Brain microvascular endothelial cell (primary cell): ENCODE data around the gene MALRD1.

ENCODE experiments used
- DNase-seq: peaks from one replicate; pipeline ENCODE4 v3.0.0-alpha.2; 2020
- H3K27ac ChIP-seq: fragments of 250-450 bp; sonication (Bioruptor Pico); 2 replicates; pipeline ENCODE4 v1.5.1; 2020; ENCODE audit warnings: mild to moderate bottlenecking, moderate library complexity
- H3K27me3 ChIP-seq: fragments of 250-450 bp; sonication (Bioruptor Pico); replicated peaks from 2 replicates; pipeline ENCODE4 v1.5.1; 2020; ENCODE audit warnings: mild to moderate bottlenecking
- H3K36me3 ChIP-seq: fragments of 250-450 bp; sonication (Bioruptor Pico); replicated peaks from 2 replicates; pipeline ENCODE4 v1.5.1; 2020; ENCODE audit warnings: mild to moderate bottlenecking
- H3K4me3 ChIP-seq: 2 replicates; pipeline ENCODE4 v1.5.1; 2011; ENCODE audit warnings: low read depth, mild to moderate bottlenecking, control low read depth, low read length, moderate library complexity
- in situ Hi-C: cut with HindIII; loops from 2 replicates; pipeline ENCODE4 v1.10.0; 2017; ENCODE audit warnings: low sequenced_read_pairs, low pct_ligation_motif_present
- TF ChIP-seq, protein P1 (sequence below): IDR thresholded peaks from 2 replicates; pipeline ENCODE4 v1.5.1; 2011; ENCODE audit warnings: low read depth, mild to moderate bottlenecking, moderate library complexity, low read length, control low read depth, inconsistent platforms; ENCODE audit errors: missing control alignments

MALRD1 gene

GRCh38 chr10:19168584-19168983 is 120.0 kb downstream of the MALRD1 start:
- in situ Hi-C loops = no loop called here
- TF ChIP-seq, protein P1, sequence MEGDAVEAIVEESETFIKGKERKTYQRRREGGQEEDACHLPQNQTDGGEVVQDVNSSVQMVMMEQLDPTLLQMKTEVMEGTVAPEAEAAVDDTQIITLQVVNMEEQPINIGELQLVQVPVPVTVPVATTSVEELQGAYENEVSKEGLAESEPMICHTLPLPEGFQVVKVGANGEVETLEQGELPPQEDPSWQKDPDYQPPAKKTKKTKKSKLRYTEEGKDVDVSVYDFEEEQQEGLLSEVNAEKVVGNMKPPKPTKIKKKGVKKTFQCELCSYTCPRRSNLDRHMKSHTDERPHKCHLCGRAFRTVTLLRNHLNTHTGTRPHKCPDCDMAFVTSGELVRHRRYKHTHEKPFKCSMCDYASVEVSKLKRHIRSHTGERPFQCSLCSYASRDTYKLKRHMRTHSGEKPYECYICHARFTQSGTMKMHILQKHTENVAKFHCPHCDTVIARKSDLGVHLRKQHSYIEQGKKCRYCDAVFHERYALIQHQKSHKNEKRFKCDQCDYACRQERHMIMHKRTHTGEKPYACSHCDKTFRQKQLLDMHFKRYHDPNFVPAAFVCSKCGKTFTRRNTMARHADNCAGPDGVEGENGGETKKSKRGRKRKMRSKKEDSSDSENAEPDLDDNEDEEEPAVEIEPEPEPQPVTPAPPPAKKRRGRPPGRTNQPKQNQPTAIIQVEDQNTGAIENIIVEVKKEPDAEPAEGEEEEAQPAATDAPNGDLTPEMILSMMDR = peak; percentile 46
- no peak overlapping the region for H3K4me3 ChIP-seq
- H3K27ac ChIP-seq = no peak overlapping the region
- H3K27me3 ChIP-seq = no peaks in the 10 kb centered on the region
- H3K36me3 ChIP-seq = no peaks in the 10 kb centered on the region
- no peak for DNase-seq

DNA sequence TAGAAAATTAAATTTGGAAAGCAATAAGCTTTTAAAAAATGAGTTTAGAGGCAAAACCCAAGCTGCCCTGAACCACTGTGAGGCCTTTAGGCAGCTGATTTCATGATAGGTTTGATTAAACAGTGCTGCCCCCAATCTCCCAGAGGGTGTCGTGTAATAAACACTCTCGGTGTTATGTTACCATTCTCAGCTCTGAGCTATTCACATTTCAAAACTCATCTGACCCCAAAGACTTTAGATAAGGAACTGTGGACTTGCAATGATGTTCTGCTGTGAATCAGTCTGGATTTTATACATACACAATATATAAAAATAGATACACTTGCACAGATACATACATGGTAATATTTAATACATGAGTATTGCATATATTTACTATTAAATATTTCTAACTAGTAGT is 120.4 kb downstream of the MALRD1 start:
- no peaks in the 10 kb centered on the region for H3K36me3 ChIP-seq
- no peak overlapping the region for H3K27ac ChIP-seq
- H3K4me3 ChIP-seq = no peak overlapping the region
- in situ Hi-C loops = no loop called here
- H3K27me3 ChIP-seq = no peaks in the 10 kb centered on the region
- DNase-seq = no peak
- TF ChIP-seq, protein P1 = no peak

DNA sequence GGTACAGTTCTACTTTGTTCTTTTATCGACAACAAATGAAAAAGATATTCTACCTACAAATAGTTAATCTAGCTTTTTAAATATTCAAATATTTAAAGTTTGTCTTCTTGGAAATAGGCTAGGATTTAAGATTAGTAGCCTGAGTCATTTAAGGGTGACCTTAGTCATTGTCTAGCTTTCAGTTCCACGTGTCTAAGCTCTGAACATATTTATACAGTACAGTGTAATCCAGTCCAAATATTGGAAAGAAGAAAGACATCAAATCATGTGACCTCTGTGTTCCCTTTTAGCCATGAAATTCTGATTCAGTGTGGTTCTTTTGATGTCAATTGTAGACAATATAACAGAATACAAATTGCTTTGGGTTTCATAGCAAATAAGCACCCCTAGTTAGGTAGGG is 121.1 kb downstream of the MALRD1 start:
- Histone ChIP-seq H3K27ac (no peak overlapping the region), H3K36me3 (no peaks in the 10 kb centered on the region), H3K4me3 (no peak overlapping the region), H3K27me3 (no peaks in the 10 kb centered on the region)
- DNase-seq = no peak
- in situ Hi-C loops = no loop called here
- TF ChIP-seq, protein P1 = no peak

DNA sequence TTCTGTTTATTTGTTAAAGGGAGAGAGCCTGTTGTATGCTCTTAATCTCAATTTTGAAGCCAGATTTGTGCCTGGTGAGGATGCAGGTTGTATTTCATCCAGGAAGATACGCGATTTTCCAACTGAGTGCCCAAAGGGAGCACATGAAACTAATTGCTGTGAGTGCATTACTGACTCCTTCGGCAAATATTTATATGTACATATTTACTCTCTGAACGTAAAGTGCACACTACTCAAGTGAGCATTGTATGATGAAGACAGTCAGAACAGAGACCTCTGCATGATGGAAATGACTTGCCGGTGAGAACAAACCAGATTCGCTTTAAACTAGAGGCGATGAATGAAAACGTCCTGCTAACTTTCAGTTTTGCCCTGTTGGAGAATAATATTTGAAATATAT is 130.1 kb downstream of the MALRD1 start:
- no peak overlapping the region for H3K27ac ChIP-seq
- in situ Hi-C loops = no loop called here
- no peak for DNase-seq
- no peaks in the 10 kb centered on the region for H3K27me3 ChIP-seq
- H3K4me3 ChIP-seq = no peak overlapping the region
- TF ChIP-seq, protein P1 = no peak
- no peaks in the 10 kb centered on the region for H3K36me3 ChIP-seq

GRCh38 chr10:19184891-19185290 is 136.3 kb downstream of the MALRD1 start:
- DNase-seq = no peak
- in situ Hi-C loops = no loop called here

DNA sequence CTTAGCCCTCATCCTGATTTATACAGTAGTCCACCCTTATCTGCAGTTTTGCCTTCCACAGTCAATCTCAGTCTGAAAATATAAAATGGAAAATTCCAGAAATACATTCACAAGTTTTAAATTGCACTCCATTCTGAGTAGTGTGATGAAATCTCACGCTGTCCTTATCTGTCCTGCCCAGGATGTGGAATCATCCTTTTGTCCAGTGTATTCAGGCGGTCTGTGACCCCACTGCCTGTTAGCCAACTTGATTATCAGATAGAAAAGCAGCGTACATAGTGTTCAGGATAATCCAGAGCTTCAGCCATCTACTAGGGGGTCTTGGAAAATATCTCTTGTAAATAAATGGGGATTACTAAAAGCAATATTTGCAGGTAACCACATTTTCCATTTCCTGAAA is 146.3 kb downstream of the MALRD1 start:
- Histone ChIP-seq H3K27me3 (no peaks in the 10 kb centered on the region), H3K4me3 (no peak overlapping the region), H3K27ac (no peak overlapping the region), H3K36me3 (no peaks in the 10 kb centered on the region)
- in situ Hi-C loops = no loop called here
- TF ChIP-seq, protein P1 = no peak
- DNase-seq = peak; percentile 56

More at GRCh38 chr10:19184891-19185290, 136.3 kb downstream of the MALRD1 start:
- no peaks in the 10 kb centered on the region for H3K27me3 ChIP-seq
- H3K36me3 ChIP-seq = no peaks in the 10 kb centered on the region
- no peak overlapping the region for H3K4me3 ChIP-seq
- no peak overlapping the region for H3K27ac ChIP-seq
- TF ChIP-seq, protein P1 = no peak
